Measurements from ENCODE around the gene SCARF2.
"Not testable (repeated sequence)": the region's sequence is repeated elsewhere in the genome, so short reads cannot be mapped to it uniquely, and the experiment has no call there.

Gene SCARF2

DNA sequence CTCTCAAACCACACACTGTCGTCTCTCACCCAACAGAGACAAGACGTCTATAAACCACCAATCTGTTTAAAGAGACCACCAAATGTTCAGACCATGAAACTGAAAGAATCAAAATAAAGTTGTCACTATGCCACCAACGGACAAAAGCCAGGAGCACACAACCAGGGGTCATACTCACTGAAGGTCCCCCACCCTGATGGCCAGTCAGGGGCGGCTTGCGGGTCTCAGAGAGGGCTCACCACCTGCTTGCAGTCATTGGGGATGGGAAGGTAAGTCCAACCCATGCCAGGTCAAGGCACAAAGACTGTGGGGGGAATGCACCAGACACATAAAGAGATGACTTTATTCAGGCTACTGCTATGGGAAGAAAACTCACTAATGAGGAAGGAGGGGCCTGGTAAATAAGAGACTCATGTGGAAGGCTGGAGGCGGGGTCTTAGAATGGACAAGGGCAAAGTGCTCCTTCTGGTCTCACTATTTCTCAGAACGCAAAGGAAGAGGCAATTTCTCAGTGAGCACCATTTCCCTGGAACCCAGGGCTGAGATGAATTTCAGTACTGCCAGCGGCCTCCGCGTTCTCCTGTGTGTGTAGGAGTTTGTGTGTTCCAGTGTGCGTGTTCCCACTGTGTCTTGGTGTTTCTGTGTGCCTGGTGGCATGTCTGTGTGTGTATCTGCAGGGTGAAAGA, 17.3 kb downstream of the SCARF2 start:
- H3K4me3 ChIP-seq (ENCODE audit: low read depth, low read length) = no peak overlapping the region
- no peak for DNase-seq (ENCODE audit: low read depth)
- TF ChIP-seq, protein P1, sequence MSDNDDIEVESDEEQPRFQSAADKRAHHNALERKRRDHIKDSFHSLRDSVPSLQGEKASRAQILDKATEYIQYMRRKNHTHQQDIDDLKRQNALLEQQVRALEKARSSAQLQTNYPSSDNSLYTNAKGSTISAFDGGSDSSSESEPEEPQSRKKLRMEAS (IDR thresholded peaks at IDR 0.05; ENCODE audit: low read depth, low read length) = no peak
- TF ChIP-seq MYC (IDR thresholded peaks at IDR 0.05; ENCODE audit: low read depth, low read length) (no peak), POLR2A (IDR thresholded peaks at IDR 0.05; ENCODE audit: extremely low read depth, insufficient read length) (no peak)
- TF ChIP-seq, protein P2, sequence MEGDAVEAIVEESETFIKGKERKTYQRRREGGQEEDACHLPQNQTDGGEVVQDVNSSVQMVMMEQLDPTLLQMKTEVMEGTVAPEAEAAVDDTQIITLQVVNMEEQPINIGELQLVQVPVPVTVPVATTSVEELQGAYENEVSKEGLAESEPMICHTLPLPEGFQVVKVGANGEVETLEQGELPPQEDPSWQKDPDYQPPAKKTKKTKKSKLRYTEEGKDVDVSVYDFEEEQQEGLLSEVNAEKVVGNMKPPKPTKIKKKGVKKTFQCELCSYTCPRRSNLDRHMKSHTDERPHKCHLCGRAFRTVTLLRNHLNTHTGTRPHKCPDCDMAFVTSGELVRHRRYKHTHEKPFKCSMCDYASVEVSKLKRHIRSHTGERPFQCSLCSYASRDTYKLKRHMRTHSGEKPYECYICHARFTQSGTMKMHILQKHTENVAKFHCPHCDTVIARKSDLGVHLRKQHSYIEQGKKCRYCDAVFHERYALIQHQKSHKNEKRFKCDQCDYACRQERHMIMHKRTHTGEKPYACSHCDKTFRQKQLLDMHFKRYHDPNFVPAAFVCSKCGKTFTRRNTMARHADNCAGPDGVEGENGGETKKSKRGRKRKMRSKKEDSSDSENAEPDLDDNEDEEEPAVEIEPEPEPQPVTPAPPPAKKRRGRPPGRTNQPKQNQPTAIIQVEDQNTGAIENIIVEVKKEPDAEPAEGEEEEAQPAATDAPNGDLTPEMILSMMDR (IDR thresholded peaks at IDR 0.05; ENCODE audit: low read depth, low read length) = no peak

DNA sequence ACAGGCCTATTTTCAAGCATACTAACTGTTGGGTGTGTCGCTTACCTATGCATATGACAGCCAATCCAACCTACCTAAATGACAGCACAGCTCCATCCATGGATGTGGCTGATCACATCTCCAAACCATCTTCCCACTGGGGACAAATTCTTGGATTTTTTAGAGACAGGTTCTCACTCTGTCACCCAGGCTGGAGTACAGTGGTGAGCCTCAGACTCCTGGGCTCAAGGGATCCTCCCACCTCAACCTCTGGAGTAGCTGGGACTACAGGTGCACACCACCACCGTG, 18.0 kb downstream of the SCARF2 start:
- no peak for DNase-seq (ENCODE audit: low read depth)
- TF ChIP-seq, protein P1 (IDR thresholded peaks at IDR 0.05; ENCODE audit: low read depth, low read length) = no peak
- TF ChIP-seq, protein P2 (IDR thresholded peaks at IDR 0.05; ENCODE audit: low read depth, low read length) = no peak
- TF ChIP-seq POLR2A (IDR thresholded peaks at IDR 0.05; ENCODE audit: extremely low read depth, insufficient read length) (no peak), MYC (IDR thresholded peaks at IDR 0.05; ENCODE audit: low read depth, low read length) (no peak)
- no peak overlapping the region for H3K4me3 ChIP-seq (ENCODE audit: low read depth, low read length)

DNA sequence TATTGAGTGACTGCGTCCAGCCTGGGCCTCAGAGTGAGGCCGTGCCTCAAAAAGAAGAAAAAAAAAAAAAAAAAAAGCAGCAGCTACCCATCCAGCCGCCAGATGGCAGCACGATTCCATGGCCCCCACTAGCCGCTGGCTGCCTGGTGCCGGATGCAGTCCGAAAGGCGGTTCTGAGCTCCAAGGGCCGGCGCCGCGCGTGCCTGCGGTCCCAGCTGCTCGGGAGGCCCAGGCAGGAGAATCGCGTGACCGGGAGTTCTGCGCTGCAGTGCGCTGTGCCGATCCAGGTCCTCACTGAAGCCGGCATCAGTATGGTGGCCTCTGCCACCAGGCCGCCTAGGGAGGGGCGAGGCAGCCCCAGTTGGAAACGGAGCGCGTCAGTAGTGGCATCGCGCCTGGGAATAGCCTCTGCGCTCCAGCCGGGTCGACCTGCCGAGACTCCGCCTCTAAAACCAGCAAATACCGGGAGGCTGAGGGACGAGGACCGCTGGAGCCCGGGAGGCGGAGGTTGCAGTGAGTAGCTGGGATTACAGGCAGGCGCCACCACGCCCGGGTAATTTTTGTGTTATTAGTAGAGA, 19.3 kb downstream of the SCARF2 start:
- peak; percentile 63 for DNase-seq (ENCODE audit: low read depth)
- TF ChIP-seq, protein P1 (IDR thresholded peaks at IDR 0.05; ENCODE audit: low read depth, low read length) = no peak
- TF ChIP-seq, protein P2 (IDR thresholded peaks at IDR 0.05; ENCODE audit: low read depth, low read length) = peak; percentile 69
- no peak overlapping the region for H3K4me3 ChIP-seq (ENCODE audit: low read depth, low read length)

DNA sequence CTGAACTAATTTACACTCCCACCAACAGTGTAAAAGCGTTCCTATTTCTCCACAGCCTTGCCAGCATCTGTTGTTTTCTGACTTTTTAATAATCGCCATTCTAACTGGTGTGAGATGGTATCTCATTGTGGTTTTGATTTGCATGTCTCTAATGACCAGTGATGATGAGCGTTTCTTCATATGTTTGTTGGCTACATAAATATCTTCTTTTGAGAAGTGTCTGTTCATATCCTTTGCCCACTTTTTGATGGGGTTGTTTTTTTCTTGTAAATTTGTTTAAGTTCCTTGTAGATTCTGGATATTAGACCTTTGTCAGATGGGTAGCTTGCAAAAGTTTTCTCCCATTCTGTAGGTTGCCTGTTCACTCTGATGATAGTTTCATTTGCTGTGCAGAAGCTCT, 21.9 kb downstream of the SCARF2 start:
- H3K4me3 ChIP-seq (ENCODE audit: low read depth, low read length); DNase-seq (ENCODE audit: low read depth): not testable (repeated sequence)

DNA sequence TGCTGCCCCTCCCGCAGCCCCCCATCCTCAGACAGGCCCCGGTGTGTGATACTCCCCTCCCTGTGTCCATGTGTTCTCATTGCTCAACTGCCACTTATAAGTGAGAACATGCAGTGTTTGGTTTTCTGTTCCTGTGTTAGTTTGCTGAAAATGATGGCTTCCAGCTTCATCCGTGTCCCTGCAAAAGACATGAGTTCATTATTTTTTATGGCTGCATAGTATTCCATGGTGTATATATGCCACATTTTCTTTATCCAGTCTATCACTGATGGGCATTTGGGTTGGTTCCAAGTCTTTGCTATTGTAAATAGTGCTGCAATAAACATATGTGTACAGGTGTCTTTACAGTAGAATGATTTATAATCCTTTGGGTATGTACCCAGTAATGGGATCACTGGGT, 22.4 kb downstream of the SCARF2 start:
- not testable (repeated sequence) for H3K4me3 ChIP-seq (ENCODE audit: low read depth, low read length); DNase-seq (ENCODE audit: low read depth)

DNA sequence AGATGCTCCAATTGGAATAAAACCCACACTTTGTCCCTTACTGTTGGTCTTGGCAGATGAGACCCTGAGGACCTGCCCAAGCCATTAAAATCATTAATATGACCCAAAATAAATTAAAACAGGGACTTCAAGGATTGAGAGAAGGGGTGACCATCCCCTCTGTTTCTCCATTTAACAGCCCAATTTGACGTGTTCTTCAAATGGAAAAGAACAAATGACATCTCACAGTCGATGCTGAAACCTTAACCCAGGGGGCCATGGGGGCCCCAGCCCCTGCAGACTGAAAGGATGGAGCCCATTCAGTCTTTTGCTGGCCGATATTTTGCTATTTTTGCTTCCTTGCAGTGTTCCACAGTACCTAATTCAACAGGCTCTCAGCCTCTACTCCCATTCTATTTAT, 23.2 kb downstream of the SCARF2 start:
- no peak overlapping the region for H3K4me3 ChIP-seq (ENCODE audit: low read depth, low read length)
- no peak for TF ChIP-seq POLR2A (IDR thresholded peaks at IDR 0.05; ENCODE audit: extremely low read depth, insufficient read length)
- TF ChIP-seq, protein P2 (IDR thresholded peaks at IDR 0.05; ENCODE audit: low read depth, low read length) = no peak
- TF ChIP-seq MYC (IDR thresholded peaks at IDR 0.05; ENCODE audit: low read depth, low read length) = no peak
- TF ChIP-seq, protein P1 (IDR thresholded peaks at IDR 0.05; ENCODE audit: low read depth, low read length) = no peak
- DNase-seq (ENCODE audit: low read depth) = no peak

DNA sequence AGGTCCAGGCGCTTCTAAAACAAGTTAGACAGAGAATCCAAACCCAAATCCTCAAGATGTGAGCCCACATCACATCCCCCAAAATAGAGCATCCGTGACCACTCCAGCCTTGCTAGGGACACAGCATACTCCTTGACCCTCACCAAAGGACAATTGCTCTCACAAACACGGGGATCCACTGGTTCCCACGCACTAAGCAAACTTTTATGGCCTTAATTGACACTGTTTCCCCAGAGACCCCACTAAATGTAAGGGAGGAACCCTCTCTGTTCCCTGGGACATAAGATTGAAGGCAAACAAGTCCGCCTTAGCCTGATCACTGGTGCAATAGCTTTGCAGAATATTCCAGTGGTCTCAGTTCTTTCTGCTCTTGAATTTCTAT, 23.6 kb downstream of the SCARF2 start:
- no peak for TF ChIP-seq MYC (IDR thresholded peaks at IDR 0.05; ENCODE audit: low read depth, low read length)
- TF ChIP-seq, protein P1 (IDR thresholded peaks at IDR 0.05; ENCODE audit: low read depth, low read length) = no peak
- TF ChIP-seq POLR2A (IDR thresholded peaks at IDR 0.05; ENCODE audit: extremely low read depth, insufficient read length) = no peak
- TF ChIP-seq, protein P2 (IDR thresholded peaks at IDR 0.05; ENCODE audit: low read depth, low read length) = no peak

More for the DNA sequence above, 23.6 kb downstream of the SCARF2 start:
- no peak overlapping the region for H3K4me3 ChIP-seq (ENCODE audit: low read depth, low read length)
- no peak for DNase-seq (ENCODE audit: low read depth)
